HG02884 (cell line): Measurements from ENCODE around the gene MED16.
"Not testable (repeated sequence)": the region's sequence is repeated elsewhere in the genome, so short reads cannot be mapped to it uniquely, and the experiment has no call there.

ENCODE experiments used
- ATAC-seq: cut with Tn5 transposase; IDR thresholded peaks from one replicate; pipeline ENCODE4 v1.9.1; 2021; ENCODE audit warnings: mild to moderate bottlenecking, moderate library complexity; ENCODE audit not compliant: unreplicated experiment

Gene MED16

GRCh38 chr19:891421-892200 lies 1.4 kb downstream of the MED16 start:
- not testable (repeated sequence) for ATAC-seq

- ATAC-seq, result no peak
Measured at GRCh38 chr19:890831-891230, 2.2 kb downstream of the MED16 start.

- ATAC-seq, result no peak
Measured at GRCh38 chr19:889662-890295, 3.2 kb downstream of the MED16 start.

- no peak for ATAC-seq
Measured at GRCh38 chr19:888581-889385, 4.2 kb downstream of the MED16 start.

- ATAC-seq, result no peak
Measured at GRCh38 chr19:887599-887998, 5.4 kb downstream of the MED16 start.

- ATAC-seq, result no peak
Measured at GRCh38 chr19:887072-887471, 5.9 kb downstream of the MED16 start.

- no peak for ATAC-seq
Measured at GRCh38 chr19:885536-886224, 7.3 kb downstream of the MED16 start.

GRCh38 chr19:884420-885211 lies 8.4 kb downstream of the MED16 start:
- no peak for ATAC-seq

- no peak for ATAC-seq
Measured at GRCh38 chr19:883661-884211, 9.3 kb downstream of the MED16 start.

GRCh38 chr19:882871-883497 lies 10.0 kb downstream of the MED16 start:
- no peak for ATAC-seq

- ATAC-seq, result no peak
Measured at GRCh38 chr19:881385-882071, 11.5 kb downstream of the MED16 start.

GRCh38 chr19:879711-880438 lies 13.1 kb downstream of the MED16 start:
- ATAC-seq, result no peak

GRCh38 chr19:878751-879561 lies 14.0 kb downstream of the MED16 start:
- not testable (repeated sequence) for ATAC-seq

GRCh38 chr19:877992-878660 lies 14.9 kb downstream of the MED16 start:
- not testable (repeated sequence) for ATAC-seq

- ATAC-seq, result no peak
Measured at GRCh38 chr19:876780-877314, 16.1 kb downstream of the MED16 start.

- no peak for ATAC-seq
Measured at GRCh38 chr19:876089-876488, 16.9 kb downstream of the MED16 start.
